Keratinocyte (primary cell): ENCODE measurements around the gene RRAS.

ENCODE experiments used
- EZH2 ChIP-seq: IDR thresholded peaks from one replicate; pipeline ENCODE4 v1.6.1; 2012; ENCODE audit warnings: inconsistent platforms, mild to moderate bottlenecking, low read length, moderate library complexity
- TF ChIP-seq, protein P1 (sequence below), 3 experiments: IDR thresholded peaks in 1 of 3; conservative IDR thresholded peaks in 1 of 3; optimal IDR thresholded peaks in 1 of 3; 2 replicates in 2 of 3; 3 replicates in 1 of 3; pipeline versions ENCODE3 to v1.5.1; 2011; ENCODE audit warnings: low read length in 3 of 3, mild to moderate bottlenecking in 3 of 3, moderate library complexity in 2 of 3, control low read depth in 1 of 3, inconsistent platforms in 1 of 3; ENCODE audit not compliant: insufficient read depth in 2 of 3; ENCODE audit errors: extremely low read depth in 1 of 3

DNA sequence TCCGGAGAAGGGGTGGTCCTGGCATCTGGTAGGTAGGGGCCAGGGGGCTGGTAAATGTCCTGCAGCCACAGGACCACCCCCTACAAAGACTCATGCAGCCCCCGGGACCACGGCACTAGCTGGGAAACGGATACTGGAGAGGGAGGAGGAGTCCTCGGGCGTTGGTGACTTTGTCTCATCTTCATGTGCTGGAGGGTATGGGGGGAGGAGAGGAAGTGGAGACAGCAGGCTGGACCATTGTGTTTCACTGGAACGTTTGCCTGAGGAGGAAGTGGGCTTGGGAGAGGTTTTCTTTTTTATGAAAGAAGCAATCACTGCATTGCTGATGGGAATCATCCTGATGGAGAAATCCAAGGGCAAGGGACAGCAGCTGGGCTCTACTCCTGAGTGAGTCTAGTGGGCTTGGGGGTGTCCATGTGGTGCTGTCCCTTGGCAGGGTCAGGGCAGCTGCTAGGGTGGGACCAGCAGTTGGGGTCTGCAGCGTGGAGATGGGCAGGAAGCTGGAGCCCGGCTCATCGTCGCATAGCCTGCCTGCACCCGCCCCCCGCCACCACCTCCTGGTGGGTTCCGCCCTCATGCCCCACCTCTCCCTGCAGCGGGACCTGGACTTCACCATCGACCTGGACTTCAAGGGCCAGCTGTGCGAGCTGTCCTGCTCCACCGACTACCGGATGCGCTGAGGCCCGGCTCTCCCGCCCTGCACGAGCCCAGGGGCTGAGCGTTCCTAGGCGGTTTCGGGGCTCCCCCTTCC lies 47.8 kb upstream of the RRAS start:
- TF ChIP-seq, protein P1, sequence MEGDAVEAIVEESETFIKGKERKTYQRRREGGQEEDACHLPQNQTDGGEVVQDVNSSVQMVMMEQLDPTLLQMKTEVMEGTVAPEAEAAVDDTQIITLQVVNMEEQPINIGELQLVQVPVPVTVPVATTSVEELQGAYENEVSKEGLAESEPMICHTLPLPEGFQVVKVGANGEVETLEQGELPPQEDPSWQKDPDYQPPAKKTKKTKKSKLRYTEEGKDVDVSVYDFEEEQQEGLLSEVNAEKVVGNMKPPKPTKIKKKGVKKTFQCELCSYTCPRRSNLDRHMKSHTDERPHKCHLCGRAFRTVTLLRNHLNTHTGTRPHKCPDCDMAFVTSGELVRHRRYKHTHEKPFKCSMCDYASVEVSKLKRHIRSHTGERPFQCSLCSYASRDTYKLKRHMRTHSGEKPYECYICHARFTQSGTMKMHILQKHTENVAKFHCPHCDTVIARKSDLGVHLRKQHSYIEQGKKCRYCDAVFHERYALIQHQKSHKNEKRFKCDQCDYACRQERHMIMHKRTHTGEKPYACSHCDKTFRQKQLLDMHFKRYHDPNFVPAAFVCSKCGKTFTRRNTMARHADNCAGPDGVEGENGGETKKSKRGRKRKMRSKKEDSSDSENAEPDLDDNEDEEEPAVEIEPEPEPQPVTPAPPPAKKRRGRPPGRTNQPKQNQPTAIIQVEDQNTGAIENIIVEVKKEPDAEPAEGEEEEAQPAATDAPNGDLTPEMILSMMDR (optimal IDR thresholded peaks at IDR 0.05 in 1 of 3, IDR thresholded peaks at IDR 0.05 in 1 of 3, conservative IDR thresholded peaks at IDR 0.05 in 1 of 3; ENCODE audit: extremely low read depth in 1 of 3, insufficient read depth in 2 of 3, low read length in 3 of 3), result no peak
- TF ChIP-seq EZH2, result no peak
